Measurements from ENCODE around the gene SAMD8. TPM values are rescaled to one million over a fixed set of nuclear protein-coding genes. Genes with fewer than 3 reads are reported as not detected.
A peak's percentile ranks its signal among the peaks of the same experiment; 100 is the strongest.

SAMD8 gene
- total and polyA plus RNA-seq, 2 donors (not counting 3 experiments of a cell fraction or from before 2014, with no cell fraction given): 19.6 to 22.8 TPM

- H3K36me3 ChIP-seq (ENCODE audit: control insufficient read depth in 2 of 2, extremely low read depth in 1 of 2, insufficient read depth in 2 of 2, low read length in 2 of 2): peaks cover 6 to 25% of the 10 kb centered on the region in 2 experiments
- peaks cover 21% of the 10 kb centered on the region for H3K4me1 ChIP-seq (ENCODE audit: control insufficient read depth, extremely low read depth, insufficient read depth, low read length)
- intact Hi-C loops (cut with micrococcal nuclease): loop anchor here (2.0 kb wide), 1 partner anchor 22 kb away; no protein-coding TSS in a partner anchor
- DNase-seq (ENCODE audit: low read depth, low spot score): peak; percentile 71
- peak overlapping the region; percentile 100 for H3K9ac ChIP-seq (replicated peaks; ENCODE audit: extremely low read depth, insufficient read depth, low read length)
- peak overlapping the region; percentile 67 for H2AFZ ChIP-seq (ENCODE audit: low read depth, low read length)
- dilution Hi-C loops (cut with MboI; ENCODE audit: extremely low pct_ligation_motif_present, low sequenced_read_pairs): no loop called here
- peak overlapping the region; percentile 99 for H3K4me2 ChIP-seq (ENCODE audit: insufficient read depth, low read length)
- H3K9me1 ChIP-seq (replicated peaks; ENCODE audit: control insufficient read depth, extremely low read depth, insufficient read depth, low read length): no peaks in the 10 kb centered on the region
- H3K27me3 ChIP-seq (ENCODE audit: control insufficient read depth in 2 of 2, insufficient read depth in 2 of 2, low read length in 2 of 2): no peaks in the 10 kb centered on the region
- peaks cover 51% of the 10 kb centered on the region for H3K79me2 ChIP-seq (ENCODE audit: control insufficient read depth, insufficient read depth, low read length)
- TSS peak; percentile 49 for BruUV-seq (replicated peaks)
- H3K9me3 ChIP-seq (replicated peaks; ENCODE audit: control insufficient read depth, insufficient read depth, low read length): no peaks in the 10 kb centered on the region
- ChIA-PET POLR2A (interaction anchor here (0.6 to 2.6 kb wide), 6 partner anchors 14 to 32 kb away, joined by 3 to 23 read pairs (median 5); no protein-coding TSS in a partner anchor), CTCF (interaction anchor here (0.6 to 4.2 kb wide), 9 partner anchors 11 to 189 kb away, joined by 3 to 30 read pairs (median 11); partner anchors contain the start of gene COMTD1)
- peak overlapping the region; percentile 94 for H3K27ac ChIP-seq (ENCODE audit: insufficient read depth, low read depth, low read length)
- FAIRE-seq: peak; percentile 81
- peak overlapping the region; percentile 63 to 99 (median 96) for H3K4me3 ChIP-seq (replicated peaks in 1 of 3; ENCODE audit: insufficient read depth in 1 of 3, low read depth in 1 of 3, low read length in 3 of 3)
- TF ChIP-seq MYC (IDR thresholded peaks at IDR 0.05; ENCODE audit: low read depth, low read length): no peak
- TF ChIP-seq FOS (IDR thresholded peaks at IDR 0.05; ENCODE audit: borderline replicate concordance, insufficient read depth, low read length): no peak
- TF ChIP-seq GATA2 (IDR thresholded peaks at IDR 0.05; ENCODE audit: insufficient read depth, insufficient read length, low read depth, low read length): no peak
- TF ChIP-seq POLR2A (IDR thresholded peaks at IDR 0.05; ENCODE audit: low read depth, low read length): no peak
- TF ChIP-seq JUN (IDR thresholded peaks at IDR 0.05; ENCODE audit: borderline replicate concordance, insufficient read depth, insufficient read length, low read depth): no peak
- no peak for TF ChIP-seq MAX (IDR thresholded peaks at IDR 0.05; ENCODE audit: insufficient read depth, insufficient read length)
- no peak for TF ChIP-seq CTCF (IDR thresholded peaks at IDR 0.05; ENCODE audit: extremely low read depth in 1 of 2, insufficient read depth in 1 of 2, low read depth in 1 of 2, low read length in 2 of 2)
- peaks cover 3% of the 10 kb centered on the region for H4K20me1 ChIP-seq (replicated peaks; ENCODE audit: control insufficient read depth, extremely low read depth, insufficient read depth, low read length)
Observed at GRCh38 chr10:75211007-75211691, 99.7 kb downstream of the SAMD8 start.
